Osteocyte (in vitro differentiated cells): Measurements from ENCODE around the gene GAL3ST2. TPM values are rescaled to one million over a fixed set of nuclear protein-coding genes. Genes with fewer than 3 reads are reported as not detected.

Experiments
- DNase-seq: peaks from one replicate; pipeline ENCODE4 v3.0.0; 2021; ENCODE audit warnings: mixed read lengths; ENCODE audit not compliant: unreplicated experiment; ENCODE audit errors: extremely low spot score
- H3K27ac Mint-ChIP-seq: one replicate; pipeline ENCODE4 v1.8.0; 2021; ENCODE audit warnings: mild to moderate bottlenecking, mixed read lengths; ENCODE audit not compliant: unreplicated experiment
- H3K27me3 Mint-ChIP-seq: one replicate; pipeline ENCODE4 v1.8.0; 2021; ENCODE audit warnings: mixed read lengths; ENCODE audit not compliant: unreplicated experiment
- H3K36me3 Mint-ChIP-seq: one replicate; pipeline ENCODE4 v1.8.0; 2021; ENCODE audit warnings: mixed read lengths; ENCODE audit not compliant: unreplicated experiment
- H3K4me1 Mint-ChIP-seq: one replicate; pipeline ENCODE4 v1.8.0; 2021; ENCODE audit warnings: mixed read lengths; ENCODE audit not compliant: unreplicated experiment
- H3K4me3 Mint-ChIP-seq: one replicate; pipeline ENCODE4 v1.8.0; 2021; ENCODE audit warnings: mild to moderate bottlenecking, moderate library complexity, mixed read lengths; ENCODE audit not compliant: unreplicated experiment
- H3K9me3 Mint-ChIP-seq: one replicate; pipeline ENCODE4 v1.8.0; 2021; ENCODE audit warnings: mixed read lengths; ENCODE audit not compliant: unreplicated experiment
- total RNA-seq: library from RNA; stranded (reverse); gene quantifications from 2 replicates; pipeline ENCODE4 v1.2.1, GENCODE V29; 2021
- TF ChIP-seq, protein P1 (sequence below): fragments of 200-600 bp; sonication (generic); IDR thresholded peaks from 2 replicates; pipeline ENCODE4 v1.5.0; 2021; ENCODE audit warnings: antibody characterized with exemption, mild to moderate bottlenecking, moderate library complexity

The GAL3ST2 gene
- total RNA-seq, 1 donor from 2014 or later: 0.48 TPM

DNA sequence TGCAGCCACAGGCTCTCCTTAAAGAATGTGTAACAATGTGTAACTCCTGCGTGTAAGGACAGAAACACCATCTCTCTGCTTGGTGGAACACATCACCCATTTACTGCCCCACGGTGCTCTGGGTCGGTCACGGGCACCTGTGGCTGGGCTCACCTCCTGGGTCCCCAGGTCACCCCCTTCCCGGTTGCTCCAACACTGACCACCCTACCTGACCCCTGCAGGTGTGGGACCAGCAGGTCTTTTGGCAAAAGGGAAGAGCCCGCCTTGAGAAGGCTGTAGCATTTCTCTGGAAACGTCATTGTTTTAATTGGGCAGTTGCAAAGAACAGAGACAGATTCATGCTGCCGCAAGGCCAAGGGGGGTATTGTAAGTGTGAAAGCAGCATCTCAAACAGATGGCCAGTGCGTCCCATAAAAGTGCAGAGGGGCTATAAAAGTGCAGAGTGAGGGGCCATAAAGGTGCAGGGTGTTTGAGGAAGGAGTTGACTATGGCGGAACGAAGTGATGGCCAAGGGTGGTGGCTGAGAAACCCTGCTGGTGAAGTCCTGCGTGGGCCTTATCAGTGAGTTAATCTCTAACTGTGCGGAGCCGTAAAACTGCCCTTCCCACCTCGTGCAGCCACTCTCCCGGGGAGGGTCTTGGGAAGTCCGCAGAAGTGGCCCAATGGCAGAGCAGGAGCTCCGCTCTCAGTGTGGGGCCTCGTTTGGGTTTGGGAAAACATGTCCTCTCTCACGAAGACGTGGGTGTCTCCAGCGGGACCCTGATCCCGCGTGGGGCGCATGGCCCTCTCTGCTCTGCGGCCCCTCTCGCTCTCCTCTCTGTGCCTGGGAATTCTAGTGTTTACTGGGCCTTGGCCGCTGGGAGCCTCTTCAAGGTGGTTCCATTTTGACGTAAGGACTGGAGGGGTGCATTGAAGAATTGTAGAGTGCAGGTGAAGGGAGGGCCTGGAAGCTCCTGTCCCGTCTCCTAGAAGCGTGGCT lies 18.7 kb downstream of the GAL3ST2 start:
- TF ChIP-seq, protein P1, sequence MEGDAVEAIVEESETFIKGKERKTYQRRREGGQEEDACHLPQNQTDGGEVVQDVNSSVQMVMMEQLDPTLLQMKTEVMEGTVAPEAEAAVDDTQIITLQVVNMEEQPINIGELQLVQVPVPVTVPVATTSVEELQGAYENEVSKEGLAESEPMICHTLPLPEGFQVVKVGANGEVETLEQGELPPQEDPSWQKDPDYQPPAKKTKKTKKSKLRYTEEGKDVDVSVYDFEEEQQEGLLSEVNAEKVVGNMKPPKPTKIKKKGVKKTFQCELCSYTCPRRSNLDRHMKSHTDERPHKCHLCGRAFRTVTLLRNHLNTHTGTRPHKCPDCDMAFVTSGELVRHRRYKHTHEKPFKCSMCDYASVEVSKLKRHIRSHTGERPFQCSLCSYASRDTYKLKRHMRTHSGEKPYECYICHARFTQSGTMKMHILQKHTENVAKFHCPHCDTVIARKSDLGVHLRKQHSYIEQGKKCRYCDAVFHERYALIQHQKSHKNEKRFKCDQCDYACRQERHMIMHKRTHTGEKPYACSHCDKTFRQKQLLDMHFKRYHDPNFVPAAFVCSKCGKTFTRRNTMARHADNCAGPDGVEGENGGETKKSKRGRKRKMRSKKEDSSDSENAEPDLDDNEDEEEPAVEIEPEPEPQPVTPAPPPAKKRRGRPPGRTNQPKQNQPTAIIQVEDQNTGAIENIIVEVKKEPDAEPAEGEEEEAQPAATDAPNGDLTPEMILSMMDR: no peak
- no peaks in the 10 kb centered on the region for H3K9me3 Mint-ChIP-seq
- peaks cover 14% of the 10 kb centered on the region for H3K27me3 Mint-ChIP-seq
- no peaks in the 10 kb centered on the region for H3K4me1 Mint-ChIP-seq
- H3K36me3 Mint-ChIP-seq: no peaks in the 10 kb centered on the region
- DNase-seq: no peak
- H3K27ac Mint-ChIP-seq: no peak overlapping the region
- H3K4me3 Mint-ChIP-seq: no peak overlapping the region

DNA sequence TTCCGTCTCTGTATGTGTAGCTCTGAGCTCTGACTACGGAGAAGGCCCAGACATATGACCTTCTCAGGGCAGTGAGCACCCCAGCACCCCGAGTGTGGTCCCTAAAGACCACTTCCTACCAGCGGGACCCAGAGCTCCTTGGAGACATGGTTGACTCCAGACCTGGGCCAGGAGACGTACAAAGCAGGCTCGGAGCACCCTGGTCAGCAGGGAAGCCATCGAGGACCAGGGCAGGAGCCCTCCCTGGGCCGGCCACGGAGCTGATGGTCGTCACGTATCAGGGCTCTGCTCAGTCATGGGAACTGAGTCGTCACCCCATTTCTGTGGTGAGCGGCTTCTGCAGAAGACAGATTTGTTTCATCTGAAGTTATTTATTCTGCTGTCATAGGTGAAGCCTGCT lies 19.6 kb downstream of the GAL3ST2 start:
- peaks cover 5% of the 10 kb centered on the region for H3K27me3 Mint-ChIP-seq
- no peak overlapping the region for H3K4me3 Mint-ChIP-seq

DNA sequence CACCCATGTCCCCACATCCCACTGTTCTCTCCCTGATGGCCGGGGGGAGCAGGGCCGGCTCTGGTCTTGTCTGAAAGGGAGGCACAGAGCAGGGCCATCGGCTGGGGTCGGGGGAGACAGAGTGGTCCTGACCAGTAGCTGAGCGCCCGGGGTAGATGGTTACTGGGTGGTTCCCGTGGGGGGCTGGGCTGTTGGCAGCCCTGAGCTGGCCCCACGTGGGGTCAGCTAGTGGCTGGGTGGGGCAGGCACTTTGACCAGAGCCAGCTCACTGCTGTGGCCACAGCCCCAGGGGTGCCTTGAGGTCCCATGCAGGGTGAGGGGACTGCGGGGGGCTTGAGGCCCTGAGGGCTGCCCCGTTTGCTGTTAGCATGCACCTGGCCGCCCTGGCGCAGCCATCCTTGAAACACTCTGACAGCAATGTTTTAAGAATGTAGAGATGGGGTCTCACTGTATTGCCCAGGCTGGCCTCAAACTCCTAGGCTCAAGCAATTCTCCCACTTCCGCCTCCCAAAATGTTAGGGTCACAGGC lies 20.1 kb downstream of the GAL3ST2 start:
- H3K27ac Mint-ChIP-seq: no peak overlapping the region
- H3K36me3 Mint-ChIP-seq: no peaks in the 10 kb centered on the region
- TF ChIP-seq, protein P1: no peak
- H3K27me3 Mint-ChIP-seq: peaks cover 5% of the 10 kb centered on the region
- DNase-seq: no peak
- no peak overlapping the region for H3K4me3 Mint-ChIP-seq
- no peaks in the 10 kb centered on the region for H3K4me1 Mint-ChIP-seq
- no peaks in the 10 kb centered on the region for H3K9me3 Mint-ChIP-seq

More for the DNA sequence above, 19.6 kb downstream of the GAL3ST2 start:
- no peaks in the 10 kb centered on the region for H3K36me3 Mint-ChIP-seq
- no peak for DNase-seq
- H3K4me1 Mint-ChIP-seq: no peaks in the 10 kb centered on the region
- TF ChIP-seq, protein P1: no peak
- H3K9me3 Mint-ChIP-seq: no peaks in the 10 kb centered on the region
- no peak overlapping the region for H3K27ac Mint-ChIP-seq

DNA sequence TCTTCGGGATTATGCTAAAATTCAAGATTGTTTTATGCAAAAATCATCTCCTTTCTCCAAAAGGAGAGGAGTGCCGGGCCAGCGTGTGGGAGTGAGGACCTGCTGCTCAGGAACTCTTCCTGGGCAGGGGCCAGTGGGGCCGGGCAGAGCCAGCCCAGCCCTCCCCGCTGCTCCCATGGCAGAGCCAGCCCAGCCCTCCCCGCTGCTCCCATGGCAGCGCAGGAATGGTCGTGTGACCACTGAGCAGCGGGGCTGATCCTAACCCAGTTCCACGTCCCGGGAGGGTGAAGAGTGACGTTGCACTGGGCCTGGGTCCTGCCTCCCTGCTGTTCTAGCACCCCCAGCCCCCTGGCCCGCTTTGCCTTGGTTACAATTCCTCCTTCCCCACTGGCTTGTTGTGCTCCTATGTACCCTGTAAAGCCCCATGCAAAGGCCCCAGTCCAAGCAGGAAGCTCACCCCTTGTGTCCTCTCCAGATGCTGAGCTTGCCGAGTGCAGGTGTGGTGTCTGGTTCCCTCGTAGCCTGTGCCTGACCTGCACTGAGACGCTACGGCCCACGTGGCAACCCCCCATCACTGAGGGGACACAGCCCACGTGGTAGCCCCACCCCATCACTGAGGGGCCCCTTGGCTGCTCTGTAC lies 20.9 kb downstream of the GAL3ST2 start:
- Mint-ChIP-seq H3K27me3 (peaks cover 5% of the 10 kb centered on the region), H3K36me3 (no peaks in the 10 kb centered on the region), H3K9me3 (no peaks in the 10 kb centered on the region), H3K27ac (no peak overlapping the region), H3K4me3 (no peak overlapping the region), H3K4me1 (no peaks in the 10 kb centered on the region)
- DNase-seq: no peak
- TF ChIP-seq, protein P1: no peak
